ENCODE measurements around the gene RPLP2.

GRCh38 chr11:765802-766091 is 44.0 kb upstream of the RPLP2 start:
- TF ChIP-seq CTCF (conservative IDR thresholded peaks at IDR 0.05; ENCODE audit: low read depth, low read length) (no peak), EZH2 (IDR thresholded peaks at IDR 0.05; ENCODE audit: borderline replicate concordance, low read depth, low read length, poor library complexity, severe bottlenecking) (no peak)
